GM21360 (cell line): ENCODE data around the gene LGI2.
"Not testable (repeated sequence)": the region's sequence is repeated elsewhere in the genome, so short reads cannot be mapped to it uniquely, and the experiment has no call there.

ENCODE experiments used
- ATAC-seq: cut with Tn5 transposase; IDR thresholded peaks from one replicate; pipeline ENCODE4 v1.9.1; 2021; ENCODE audit warnings: mild to moderate bottlenecking, moderate library complexity; ENCODE audit not compliant: unreplicated experiment

LGI2 gene

GRCh38 chr4:25030277-25031076, at the start of gene LGI2:
Gene LGI2, minus strand, starts transcription at chr4:25030946. Its CDS starts 253 bp downstream, at chr4:25030693.
- ATAC-seq: no peak

GRCh38 chr4:25078523-25078922, 47.8 kb upstream of the LGI2 start:
- no peak for ATAC-seq

DNA sequence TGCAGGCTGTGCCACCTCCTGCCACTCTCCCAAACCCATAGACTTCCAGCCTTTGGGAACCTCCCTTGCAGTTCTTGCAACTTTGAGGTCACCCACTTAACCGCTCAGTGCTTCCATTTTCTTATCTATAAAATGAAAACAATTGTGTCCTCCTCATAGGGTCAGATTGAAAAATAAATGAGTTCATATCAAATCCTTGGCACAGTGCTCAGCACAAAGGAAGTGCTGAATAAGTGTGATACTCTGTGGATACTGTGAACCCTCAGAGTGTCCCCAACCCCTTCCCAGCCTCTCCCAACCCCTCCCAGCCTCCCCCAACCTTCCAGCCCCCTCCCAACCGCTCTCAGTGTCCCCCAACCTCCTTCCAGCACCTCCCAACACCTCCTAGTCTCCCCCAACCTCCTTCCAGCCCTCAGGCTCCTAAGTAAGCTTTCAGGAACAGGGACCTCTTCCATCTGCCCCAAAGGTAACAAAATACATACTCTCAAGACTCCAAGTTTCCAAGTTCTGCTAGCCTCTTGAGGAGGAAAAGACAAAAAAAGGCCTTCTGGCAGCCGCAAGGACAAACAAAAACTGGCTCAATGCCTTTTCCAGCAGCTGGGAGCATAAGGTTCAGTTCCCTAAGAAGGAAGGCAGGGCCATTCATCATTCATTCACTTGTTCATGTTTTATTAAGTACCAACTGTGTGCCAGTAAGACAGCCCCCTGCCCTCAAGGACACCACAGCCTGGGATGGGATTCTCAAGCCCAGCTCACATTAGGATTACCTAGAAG, 46.1 kb upstream of the LGI2 start:
- ATAC-seq: no peak

GRCh38 chr4:25075851-25076250, 45.1 kb upstream of the LGI2 start:
- ATAC-seq: no peak

- ATAC-seq: no peak
These were observed 44.4 kb upstream of the LGI2 start for GRCh38 chr4:25075129-25075528.

DNA sequence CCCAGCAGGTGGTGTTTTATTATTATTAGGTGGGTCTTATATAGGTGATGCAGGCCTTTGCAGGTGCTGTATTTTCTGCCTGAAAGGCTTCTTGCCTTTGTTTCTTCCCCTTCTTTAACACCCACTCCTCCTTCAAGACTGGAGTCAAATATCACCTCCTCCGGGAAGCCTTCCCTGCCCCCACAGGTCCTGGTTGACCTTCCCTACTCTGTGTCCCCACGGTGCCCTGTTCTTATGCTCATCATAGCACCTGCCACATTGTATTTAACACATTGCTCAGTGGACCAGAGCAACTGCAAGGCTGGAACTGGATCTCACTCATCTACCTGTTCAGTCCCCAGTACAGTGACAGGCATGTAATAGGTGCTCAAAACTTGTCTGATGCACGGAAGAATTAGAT, 39.8 kb upstream of the LGI2 start:
- no peak for ATAC-seq

GRCh38 chr4:25069014-25069413, 38.3 kb upstream of the LGI2 start:
- ATAC-seq: no peak

DNA sequence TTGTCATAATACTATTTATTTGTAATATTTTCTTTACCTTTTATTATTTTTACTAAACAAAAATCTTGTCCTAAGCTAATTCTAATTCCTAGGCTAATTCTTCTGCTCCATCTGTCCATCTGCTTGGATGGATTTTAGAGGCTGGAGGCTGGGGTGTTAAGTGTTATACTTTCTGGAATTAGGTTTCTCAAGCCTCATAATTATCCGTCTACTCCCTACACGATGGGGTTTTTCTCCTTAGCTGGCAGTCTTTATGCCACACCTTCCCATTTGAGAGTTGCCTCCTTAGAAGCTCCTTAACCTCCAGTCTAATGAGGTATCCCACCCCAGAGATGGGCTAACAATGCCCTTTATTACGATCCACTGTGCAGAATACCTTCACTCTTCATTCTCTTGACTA, 37.6 kb upstream of the LGI2 start:
- no peak for ATAC-seq

DNA sequence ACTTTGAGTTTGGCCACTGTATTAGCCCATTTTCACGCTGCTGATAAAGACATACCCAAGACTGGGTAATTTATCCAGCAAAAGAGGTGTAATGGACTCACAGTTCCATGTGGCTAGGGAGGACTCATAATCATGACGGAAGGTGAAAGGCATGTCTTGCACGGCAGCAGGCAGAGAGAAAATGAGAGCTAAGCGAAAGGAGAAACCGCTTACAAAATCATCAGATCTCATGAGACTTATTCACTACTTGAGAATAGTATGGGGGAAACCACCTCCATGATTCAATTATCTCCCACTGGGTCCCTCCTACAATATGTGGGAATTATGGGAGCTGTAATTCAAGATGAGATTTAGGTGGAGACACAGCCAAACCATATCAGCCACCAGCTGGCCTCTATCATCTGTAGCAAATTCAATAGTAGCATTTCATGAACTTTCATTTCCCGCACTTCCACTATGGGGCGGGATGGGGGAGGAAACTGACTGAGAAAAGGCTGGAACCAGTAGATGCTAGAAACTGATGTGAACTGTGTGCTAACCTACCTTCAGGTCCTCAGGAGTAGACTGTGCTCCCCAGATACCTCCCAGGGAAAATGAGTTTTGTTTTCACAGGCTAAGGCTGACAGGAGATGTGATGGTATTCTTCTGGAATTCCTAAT, 35.3 kb upstream of the LGI2 start:
- no peak for ATAC-seq

- ATAC-seq: no peak
These were observed 34.7 kb upstream of the LGI2 start for GRCh38 chr4:25065431-25065858.

- ATAC-seq: not testable (repeated sequence)
These were observed 33.7 kb upstream of the LGI2 start for GRCh38 chr4:25064447-25064846.

DNA sequence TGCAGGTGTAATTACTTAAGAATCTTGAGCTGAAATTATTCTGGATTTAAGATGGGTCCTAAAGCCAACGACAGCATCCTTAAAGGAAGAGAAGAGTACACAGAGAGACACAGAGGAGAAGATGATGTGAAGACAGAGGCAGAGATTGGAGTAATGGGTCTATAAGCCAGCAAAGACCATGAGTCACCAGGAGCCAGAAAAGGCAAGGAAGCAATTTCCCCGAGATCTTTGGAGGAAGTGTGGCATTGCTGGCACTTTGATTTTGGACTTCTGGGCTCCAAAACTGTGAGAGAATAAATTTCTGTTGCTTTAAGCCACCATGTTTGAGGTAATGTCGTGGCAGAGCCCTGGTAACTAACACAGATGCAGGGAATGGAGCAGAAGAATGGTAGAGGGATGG, 32.4 kb upstream of the LGI2 start:
- no peak for ATAC-seq

- ATAC-seq: no peak
These were observed 31.4 kb upstream of the LGI2 start for GRCh38 chr4:25062098-25062497.

DNA sequence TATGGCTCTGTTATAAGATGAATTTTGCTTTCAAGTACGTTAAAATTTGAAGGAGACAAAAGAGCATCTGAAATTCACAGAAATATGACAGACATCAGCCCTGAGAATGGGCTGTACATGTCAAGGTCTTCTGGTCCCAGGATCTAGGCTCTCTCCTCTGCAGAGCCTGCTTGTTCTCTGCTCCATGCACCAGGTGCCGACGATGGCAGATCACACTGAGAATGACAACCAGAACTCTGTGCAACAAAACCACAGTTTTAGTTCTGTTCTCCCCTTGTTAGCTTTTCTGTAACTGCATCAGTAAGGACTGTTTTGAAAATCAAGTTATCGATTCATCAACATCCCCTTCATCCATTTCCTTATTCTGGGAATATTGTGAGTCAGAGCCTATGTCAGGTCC, 30.9 kb upstream of the LGI2 start:
- no peak for ATAC-seq

DNA sequence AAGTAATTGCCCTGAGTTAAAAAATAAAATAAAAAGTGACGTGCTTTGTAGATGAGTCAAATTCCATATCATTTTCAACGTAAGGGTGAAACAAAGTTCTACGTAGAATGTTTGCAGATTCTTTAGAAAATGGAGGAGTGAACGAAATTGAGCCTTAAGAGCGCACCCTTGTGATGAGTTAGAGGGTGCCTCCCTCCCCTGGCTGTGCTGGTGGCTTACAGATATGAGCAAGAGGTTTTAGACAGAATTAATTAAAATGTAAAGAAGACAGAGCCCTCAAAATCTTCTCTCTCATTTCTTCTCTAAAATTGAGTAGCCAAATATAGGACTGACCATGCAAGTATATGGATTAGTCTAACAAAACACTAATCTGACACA, 30.2 kb upstream of the LGI2 start:
- ATAC-seq: no peak

GRCh38 chr4:25060241-25060962, 29.7 kb upstream of the LGI2 start:
- ATAC-seq: no peak

DNA sequence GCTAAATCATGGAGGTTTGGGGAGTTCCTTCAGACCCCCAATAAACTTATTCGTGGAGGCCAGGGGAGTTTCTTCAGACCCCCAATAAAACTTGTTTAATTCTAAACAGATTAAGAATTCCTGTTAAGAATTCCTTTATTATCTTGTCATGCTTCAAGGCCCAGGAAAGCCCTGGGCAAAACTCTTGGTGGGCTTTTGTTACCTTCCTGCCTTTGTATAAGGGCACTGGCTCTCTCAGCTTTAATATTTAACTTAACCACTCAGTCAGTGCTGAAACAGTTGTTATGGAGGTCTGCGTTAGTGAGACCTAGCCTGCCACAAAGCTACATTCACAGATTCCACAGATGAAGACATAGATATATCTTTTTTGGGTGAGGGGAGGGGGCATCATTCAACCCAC, 29.0 kb upstream of the LGI2 start:
- ATAC-seq: no peak

DNA sequence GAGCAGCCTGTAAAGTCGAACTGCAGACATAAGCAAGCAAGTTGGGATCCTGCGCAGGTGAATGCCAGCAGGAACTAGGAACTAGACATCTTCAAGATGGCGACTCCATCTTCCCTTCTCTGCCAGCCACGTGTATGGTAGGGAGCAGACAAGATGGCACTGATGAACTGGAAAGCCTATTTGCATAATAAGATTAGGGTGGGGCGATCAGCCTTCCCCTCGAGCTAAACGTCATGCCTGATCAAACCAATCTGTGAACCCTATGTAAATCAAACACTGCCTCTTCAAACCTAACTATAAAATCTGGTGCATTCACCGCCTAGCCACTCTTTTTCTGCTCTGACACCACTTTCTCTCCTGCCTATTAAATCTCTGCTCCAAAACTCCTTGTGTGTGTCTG, 28.1 kb upstream of the LGI2 start:
- ATAC-seq: no peak

DNA sequence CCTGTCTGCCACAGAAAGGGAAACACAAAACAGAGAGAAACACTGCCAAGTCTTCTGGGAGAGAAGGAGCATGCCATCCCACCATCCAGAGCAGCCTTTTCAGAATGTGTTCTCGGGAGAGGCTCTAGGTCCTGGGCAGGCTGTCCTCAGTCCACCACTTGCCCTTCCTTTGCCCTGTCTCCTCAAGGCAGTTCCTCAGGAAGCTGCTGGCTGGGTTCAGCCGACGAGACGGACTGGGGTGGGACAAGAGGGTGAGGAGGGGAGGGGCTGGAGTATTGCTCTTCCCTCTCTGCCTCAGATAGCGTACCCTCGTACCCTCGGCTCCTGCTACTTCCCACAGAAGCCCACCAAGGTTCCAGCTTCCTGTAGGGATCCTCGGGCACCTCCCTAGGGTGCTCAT, 26.6 kb upstream of the LGI2 start:
- ATAC-seq: no peak

GRCh38 chr4:25052037-25052436, 21.3 kb upstream of the LGI2 start:
- ATAC-seq: not testable (repeated sequence)

DNA sequence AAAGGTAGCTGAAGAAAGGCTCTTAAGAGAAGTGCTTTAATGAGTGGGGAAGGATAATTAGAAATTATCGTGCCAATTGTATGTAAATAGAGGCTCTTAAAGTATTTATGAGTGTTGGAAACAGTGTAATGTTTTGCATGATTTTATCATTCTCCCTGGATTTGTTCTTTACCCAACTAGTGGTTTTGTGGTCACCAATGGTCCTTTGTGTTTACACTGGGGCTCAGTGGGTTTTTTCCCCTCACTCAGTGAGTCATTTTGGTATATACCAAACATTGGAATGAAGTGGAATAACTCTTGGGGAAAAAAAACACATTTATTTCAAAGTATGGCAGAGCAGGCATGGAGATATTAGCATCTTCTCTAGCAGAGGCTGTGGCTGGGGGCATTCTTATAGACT, 20.8 kb upstream of the LGI2 start:
- ATAC-seq: no peak
